GM10248 (cell line): Measurements from ENCODE around the gene GNPAT.

Experiments
- CTCF ChIA-PET: fragments of 300-600 bp; sonication (Branson Sonifier 250); formaldehyde crosslinking; extraction: SDS; loops from one replicate; lab custom pipeline; 2021; ENCODE audit warnings: antibody characterized with exemption; lab: Yijun Ruan, JAX
- POLR2A ChIA-PET: fragments of 350-650 bp; sonication (Branson Sonifier 250); formaldehyde crosslinking; extraction: SDS; loops from one replicate; lab custom pipeline; 2020; ENCODE audit warnings: antibody characterized with exemption; lab: Yijun Ruan, JAX
- DNase-seq: peaks from one replicate; pipeline ENCODE4 v3.0.0; 2012; ENCODE audit errors: extremely low spot score
- CTCF ChIP-seq: IDR thresholded peaks from 2 replicates; pipeline ENCODE4 v1.5.1; 2012; ENCODE audit warnings: mild to moderate bottlenecking, low read depth; ENCODE audit errors: extremely low read depth, missing control alignments, control extremely low read depth

GNPAT gene

GRCh38 chr1:231260351-231260750 lies 19.3 kb downstream of the GNPAT start:
- CTCF ChIA-PET, result no interaction called here
- POLR2A ChIA-PET, result no interaction called here
- DNase-seq, result no peak
- TF ChIP-seq CTCF, result no peak

GRCh38 chr1:231264642-231265041 lies 23.6 kb downstream of the GNPAT start:
- CTCF ChIA-PET, result no interaction called here
- TF ChIP-seq CTCF, result no peak
- POLR2A ChIA-PET, result no interaction called here
- no peak for DNase-seq

GRCh38 chr1:231265379-231265778 lies 24.4 kb downstream of the GNPAT start:
- ChIA-PET CTCF (no interaction called here), POLR2A (no interaction called here)
- no peak for DNase-seq
- no peak for TF ChIP-seq CTCF

- TF ChIP-seq CTCF, result no peak
- ChIA-PET CTCF (interaction anchor here (1.0 to 1.3 kb wide), 2 partner anchors 9 to 48 kb away, joined by 3 to 4 read pairs; no protein-coding TSS in a partner anchor), POLR2A (no interaction called here)
- no peak for DNase-seq
These were observed 25.9 kb downstream of the GNPAT start for GRCh38 chr1:231266811-231267322.

- POLR2A ChIA-PET, result no interaction called here
- CTCF ChIA-PET, result no interaction called here
These were observed 31.2 kb downstream of the GNPAT start for GRCh38 chr1:231272173-231272572.

GRCh38 chr1:231272880-231273279 lies 31.9 kb downstream of the GNPAT start:
- CTCF ChIA-PET, result no interaction called here
- POLR2A ChIA-PET, result no interaction called here
- no peak for DNase-seq
- TF ChIP-seq CTCF, result no peak

More at GRCh38 chr1:231272173-231272572, 31.2 kb downstream of the GNPAT start:
- no peak for DNase-seq
- no peak for TF ChIP-seq CTCF

- no peak for TF ChIP-seq CTCF
- no peak for DNase-seq
- CTCF ChIA-PET, result interaction anchor here (1.2 to 1.9 kb wide), 2 partner anchors 12 to 41 kb away, joined by 3 to 4 read pairs; no protein-coding TSS in a partner anchor
- POLR2A ChIA-PET, result no interaction called here
These were observed 33.3 kb downstream of the GNPAT start for GRCh38 chr1:231274119-231274825.
